Bone marrow (tissue), 2 donors: ENCODE measurements around the gene DGCR2.

Experiments used
- DNase-seq, 2 donors: peaks; one replicate each; lab custom pipeline; 2025; lab: John Stamatoyannopoulos, UW

The DGCR2 gene

DNA sequence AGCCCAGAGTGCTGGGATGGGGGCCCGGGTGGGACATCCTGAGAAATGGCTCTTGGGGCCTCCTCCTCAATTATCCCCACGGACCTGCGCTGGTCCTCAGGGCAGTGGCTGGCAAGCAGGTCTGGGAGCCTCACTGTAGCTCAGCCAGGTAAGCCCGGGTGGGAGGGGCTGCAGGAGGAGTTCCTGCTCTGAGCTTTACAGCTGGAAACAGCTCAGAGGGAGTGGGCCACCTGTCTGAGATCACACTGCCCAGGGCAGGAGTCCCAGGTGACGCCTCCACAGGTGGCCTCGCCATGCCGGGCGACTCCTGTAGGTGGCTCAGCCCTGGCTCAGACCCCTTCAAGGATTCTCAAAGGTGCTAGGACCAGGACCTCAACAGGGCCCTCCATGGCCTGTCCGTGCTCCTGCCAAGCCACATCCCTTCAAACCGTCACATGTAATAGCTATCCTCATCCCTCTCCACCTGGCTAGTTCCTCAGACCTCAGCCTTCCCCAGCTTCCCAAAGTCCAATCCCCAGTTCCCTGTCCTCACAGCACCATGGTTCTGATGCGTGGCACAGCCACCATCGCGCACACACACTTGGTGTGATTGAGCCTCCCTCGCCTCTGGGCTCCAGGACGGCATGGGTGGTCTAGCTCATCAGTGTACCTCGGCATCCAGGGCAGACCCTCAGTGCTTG is 5.3 kb upstream of the DGCR2 start:
- DNase-seq, result no peak

DNA sequence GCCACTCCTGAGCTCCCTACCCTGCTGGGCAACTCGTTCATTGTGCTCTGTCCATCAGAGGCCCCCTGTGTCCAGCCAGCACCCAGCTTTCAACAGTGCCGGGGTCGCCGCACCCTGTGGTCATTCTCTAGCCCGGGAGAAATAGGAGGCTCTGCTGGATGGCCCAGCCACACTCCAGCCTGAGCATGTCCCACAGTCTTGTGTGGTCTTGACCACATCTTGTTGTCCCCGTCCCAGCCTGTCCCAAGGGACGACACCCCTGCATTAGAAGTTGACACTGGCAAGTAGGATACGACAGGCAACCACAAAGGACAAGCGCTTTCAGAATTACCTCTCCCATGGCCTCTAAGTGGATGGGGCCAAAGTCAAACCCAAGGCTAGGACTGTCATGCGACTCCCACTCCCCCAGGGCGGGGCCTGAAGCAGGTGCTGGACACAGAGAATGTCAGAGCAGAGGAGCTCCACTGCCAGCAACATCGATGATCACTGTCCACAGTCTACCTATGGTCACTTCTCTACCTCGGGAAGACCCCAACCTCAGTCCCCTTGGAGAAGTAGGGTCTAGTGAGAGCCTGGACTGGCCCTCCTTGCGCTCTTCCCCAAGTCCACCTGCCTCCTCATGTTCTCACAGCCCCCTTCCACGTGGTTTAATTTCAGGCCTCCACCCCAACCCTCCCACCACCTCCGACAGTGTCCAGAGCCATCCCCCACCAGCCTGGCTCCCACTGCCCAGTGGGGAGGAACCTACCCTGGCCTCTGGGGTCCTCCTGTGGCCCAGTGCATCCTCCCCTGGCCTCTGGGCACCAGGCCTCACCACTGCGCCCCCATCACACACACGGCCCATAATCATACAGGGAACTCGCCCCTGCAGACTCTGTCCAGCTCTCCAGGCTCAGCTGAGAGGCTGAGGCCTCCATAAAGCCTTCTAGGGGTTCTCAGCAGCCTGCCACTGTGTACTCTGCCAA is 4.4 kb upstream of the DGCR2 start:
- no peak for DNase-seq

DNA sequence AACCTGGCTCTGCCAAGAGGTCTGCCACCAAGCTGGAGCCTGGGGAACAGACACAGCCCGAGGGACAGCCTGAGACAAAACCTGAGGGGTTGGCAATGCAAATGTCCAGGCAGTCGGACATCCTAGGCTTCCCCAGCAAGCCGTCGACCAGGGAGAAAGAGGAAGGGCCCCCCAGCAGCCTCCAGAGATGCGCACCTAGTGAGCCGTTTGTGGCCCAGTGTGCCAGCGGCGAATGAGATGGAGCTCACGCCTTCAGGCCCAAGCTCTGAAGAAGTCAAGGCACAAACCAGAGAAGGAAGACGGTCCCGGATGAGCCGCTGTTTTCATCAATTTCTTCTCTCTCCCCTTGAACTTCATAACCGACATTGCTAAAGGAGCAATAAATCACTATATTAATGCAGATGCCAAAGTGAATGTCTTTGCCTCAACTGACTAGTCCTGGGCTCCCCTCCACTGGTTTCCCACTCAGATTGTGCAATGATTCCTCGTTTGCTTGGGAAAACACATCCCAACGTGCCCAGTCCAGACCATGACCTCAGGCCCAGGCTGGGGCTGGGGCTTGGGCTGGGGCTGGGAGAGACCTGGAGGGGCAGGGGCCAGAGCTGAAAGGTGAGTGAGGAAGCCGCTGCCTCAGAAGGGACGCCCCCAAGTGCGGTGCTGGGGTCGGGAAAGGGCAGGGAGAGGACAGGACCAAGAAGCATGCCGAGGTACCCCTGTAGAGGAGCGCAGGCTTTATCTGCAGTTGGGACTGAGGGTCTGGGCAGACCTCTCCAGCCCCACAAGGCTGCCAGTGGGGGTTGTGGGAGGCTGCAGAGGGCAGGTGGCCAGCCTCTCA is 3.5 kb upstream of the DGCR2 start:
- no peak for DNase-seq

DNA sequence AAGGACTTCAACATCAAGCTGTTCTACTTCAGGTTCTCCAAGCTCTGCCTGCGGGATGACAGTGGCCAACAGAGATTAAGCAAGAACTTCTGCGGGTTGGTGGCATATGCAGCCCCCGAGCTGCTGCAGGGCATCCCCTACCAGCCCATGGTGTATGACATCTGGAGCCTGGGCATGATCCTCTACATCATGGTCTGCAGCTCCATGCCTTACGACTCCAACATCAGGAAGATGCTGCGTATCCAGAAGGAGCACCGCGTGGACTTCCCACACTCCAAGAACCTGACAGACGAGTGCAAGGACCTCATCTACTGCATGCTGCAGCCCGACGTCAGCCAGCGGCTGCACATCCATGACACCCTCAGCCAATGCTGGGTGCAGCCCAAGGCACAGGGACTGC is 2.8 kb upstream of the DGCR2 start:
- no peak for DNase-seq

DNA sequence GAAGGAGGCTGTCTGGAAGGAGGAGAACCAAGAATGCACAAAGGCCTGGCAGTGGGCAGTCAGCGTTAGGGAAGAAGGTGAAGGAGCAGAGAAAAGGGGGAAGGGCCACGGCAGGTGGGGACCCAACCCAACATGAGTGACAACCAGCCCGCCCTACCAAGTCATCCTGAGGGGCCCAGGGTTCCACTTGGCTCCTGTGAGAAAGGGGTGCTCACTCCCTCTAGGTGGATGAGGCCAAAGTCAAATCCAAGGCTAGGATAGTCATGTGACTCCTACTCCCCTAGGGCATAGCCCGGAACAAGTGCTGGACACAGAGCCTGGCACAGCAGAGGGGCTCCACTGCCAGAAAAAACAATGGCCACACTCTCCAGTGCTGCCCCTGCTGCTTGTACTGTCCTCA is 2.2 kb upstream of the DGCR2 start:
- no peak for DNase-seq

DNA sequence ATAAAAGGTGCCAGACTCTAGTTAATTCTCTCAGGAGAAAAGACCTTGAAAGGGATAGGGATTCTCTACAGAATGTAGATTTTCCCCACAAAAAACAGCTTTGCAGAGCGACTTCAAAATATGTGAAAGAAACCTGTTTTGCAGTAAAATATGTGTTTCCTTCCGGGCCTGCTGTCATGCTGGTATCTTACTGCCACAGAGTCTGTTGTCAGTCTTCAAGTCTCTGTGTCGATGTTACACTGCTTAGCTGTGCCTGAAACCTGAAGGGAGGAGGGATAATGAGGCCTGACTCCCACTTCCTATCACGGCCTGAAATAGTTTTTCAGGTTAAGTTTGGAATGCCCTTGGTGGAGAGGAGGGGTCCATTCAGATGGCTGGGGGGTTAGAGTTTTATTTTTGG is 1.7 kb upstream of the DGCR2 start:
- no peak for DNase-seq

DNA sequence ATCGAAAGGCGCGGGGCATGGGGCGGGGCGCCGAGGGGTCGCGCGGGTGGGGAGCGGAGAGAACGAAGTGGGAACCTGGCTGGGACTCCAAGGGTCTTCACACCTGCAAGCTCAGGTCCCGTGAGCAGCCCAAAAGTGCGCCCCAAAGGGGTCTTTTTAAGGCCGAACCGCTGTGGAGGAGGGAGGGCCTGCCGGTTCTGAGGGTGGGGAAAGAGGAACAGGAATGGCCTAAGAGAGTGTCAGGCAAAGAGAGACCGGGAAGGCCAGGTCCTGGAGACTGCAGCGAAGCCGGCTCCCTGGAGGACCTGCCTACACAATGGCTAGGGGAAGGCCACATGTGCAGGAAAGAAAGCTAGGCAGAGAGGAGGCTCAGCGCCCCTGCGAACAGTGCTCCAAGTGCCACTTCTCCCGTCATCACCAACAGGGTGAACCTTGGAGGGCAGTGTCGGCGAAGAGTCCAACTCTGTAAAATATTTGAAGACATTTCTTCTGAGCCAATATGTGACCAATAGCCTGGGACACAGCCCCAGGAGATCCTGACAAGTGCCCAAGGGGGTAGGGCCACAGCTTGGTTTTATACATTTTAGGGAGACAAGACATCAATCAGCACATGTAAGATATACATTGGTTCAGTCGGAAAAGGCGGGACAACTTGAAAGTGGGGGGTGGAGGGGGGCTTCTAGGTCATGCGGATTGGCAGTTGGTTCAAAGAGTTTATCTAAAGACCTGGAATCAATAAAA is 710 bp upstream of the DGCR2 start:
- DNase-seq, result no peak

DNA sequence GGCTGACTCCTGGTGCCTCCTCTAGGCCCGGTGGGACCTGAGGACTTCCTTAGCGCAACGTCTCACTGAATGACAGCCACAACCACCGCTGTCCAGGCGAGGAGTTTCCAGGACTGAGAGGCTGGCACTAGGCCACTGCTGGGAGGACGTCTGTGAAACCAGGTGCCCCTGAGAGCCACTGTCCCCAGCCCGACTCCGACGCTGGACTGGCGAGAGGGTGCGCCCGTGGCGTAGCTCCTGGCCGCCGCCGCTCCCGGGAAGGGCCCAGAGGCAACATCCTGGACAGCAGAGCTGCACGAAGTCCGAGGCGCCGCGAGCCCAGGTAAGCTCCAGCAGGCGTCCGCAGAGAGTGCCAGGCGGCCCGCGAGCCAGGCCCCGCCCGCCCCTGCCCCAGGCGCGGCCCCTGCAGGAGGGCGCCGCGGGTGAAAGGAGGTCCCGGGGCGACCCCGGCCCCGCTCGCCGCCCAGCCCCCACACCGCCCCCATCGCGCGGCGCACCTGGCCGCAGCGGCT is 525 bp downstream of the DGCR2 start:
- DNase-seq, result peak in 1 of 2 donors; percentile 56

DNA sequence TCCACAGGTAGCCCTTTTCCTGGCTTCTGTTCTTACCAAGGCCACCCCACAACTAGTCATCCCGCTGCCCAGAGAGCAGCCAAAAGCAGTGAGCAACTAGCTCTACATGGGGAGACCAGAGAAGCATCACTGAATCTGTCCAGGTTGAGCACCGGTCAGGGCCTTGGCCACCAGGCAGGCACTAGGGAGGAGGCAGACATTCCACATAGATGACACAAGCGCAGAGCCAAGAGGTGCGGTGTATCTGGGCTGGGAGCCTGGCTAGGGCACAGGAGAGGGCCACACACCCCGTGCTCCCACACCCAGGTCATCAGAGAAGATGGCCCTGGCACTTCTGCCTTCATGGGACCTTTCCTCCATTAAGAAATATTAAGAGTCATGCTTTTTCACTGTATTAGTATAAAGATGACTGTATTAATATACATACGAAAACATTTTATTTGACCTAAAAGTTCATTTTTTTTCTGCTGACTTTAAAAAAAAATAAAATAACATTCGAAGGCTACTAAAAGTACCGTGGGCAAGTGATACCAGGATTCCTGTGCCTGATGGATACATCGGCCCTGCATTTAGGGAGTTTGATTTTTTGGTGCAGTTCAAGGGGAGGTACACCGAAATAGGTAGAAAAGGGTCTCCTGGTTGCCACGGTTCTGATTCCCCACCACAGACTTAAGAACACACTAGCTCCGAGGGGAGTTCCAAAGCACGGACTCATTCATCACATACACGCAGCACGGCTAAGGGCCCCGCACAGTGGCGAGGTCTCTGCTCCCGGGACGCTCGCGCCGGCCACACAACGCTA is 1.2 kb downstream of the DGCR2 start:
- DNase-seq, result peak in 1 of 2 donors; percentile 11

DNA sequence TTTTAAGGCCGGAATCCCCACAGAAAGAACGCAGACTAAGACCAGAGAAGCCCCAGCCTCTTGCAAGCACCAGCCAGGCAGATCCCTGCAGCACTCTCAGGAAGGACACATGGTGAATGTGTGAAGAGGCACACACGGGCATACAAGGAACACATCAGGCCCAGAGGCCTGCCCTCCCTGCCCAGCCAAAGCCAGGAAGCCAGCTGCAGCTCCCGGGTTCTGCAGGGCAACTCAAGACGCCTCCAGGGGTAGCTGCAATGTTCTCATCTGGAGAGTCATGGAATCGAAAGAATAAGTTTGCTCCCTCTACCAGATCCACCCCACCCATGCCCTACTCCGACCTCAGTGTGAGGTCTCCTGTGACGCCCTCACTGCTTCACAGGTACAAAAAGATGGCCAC is 2.3 kb downstream of the DGCR2 start:
- no peak for DNase-seq

DNA sequence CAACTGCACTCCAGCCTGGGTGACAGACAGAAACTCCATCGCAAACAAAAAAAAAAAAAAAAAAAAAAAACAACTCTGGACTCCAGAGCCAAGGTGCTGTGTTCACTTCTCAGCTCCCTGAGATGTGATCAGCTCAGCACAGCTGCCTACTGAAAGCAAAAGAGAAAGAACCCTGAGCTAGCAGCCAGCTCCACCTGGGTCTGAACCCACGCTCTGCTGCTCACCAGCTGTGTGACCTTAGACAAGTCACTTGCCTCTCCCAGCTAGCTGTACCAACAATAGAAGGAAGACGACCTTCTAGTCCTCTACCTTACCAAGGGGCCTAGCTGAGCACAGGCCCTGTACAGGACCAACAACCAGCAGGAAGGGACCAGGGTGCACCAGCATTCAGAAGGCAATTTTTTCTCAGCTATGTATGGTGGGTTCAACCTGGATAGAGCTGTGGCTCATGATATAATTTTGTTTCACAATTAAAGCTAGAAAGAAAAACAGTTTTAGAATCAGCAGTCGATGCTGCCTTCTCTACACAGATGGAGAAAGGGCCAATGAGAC is 3.8 kb downstream of the DGCR2 start:
- no peak for DNase-seq

DNA sequence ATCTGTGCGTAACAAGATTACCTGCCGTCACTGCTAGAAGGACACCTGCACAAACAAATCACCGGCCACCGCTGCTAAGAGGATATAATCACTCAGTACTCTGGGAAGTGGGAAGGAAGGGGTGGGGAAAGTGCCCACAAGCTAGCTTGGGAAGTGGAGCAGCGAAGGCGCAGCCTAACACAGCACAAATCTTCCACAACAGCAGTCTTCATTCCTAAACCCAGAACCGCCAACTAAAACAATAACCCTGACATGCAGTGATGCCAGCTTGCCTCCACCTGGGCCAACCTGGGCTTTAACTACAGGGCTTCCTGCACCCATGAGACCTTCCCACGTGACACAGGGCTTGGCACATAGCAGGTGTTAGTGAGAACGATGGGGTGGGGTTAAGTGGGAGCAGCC is 5.1 kb downstream of the DGCR2 start:
- DNase-seq, result no peak

DNA sequence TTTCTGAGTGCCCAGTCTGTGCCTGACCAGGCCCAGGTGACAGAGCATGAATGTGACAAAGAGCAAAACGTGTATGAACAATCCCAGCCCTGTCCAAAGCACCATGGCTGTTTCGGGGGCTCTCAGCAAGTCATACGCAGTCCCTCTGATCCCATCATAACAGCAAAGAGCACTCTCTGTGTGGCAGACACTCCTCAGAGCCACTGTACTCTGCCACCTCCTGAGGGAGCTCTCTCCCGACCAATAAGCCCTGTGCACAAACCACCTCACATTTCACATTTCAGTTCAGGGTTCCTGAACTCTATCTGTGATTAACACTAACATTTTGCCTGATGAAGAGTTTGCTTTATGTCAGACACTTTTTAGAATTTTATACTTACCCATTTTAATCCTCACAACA is 6.6 kb downstream of the DGCR2 start:
- DNase-seq, result no peak

DNA sequence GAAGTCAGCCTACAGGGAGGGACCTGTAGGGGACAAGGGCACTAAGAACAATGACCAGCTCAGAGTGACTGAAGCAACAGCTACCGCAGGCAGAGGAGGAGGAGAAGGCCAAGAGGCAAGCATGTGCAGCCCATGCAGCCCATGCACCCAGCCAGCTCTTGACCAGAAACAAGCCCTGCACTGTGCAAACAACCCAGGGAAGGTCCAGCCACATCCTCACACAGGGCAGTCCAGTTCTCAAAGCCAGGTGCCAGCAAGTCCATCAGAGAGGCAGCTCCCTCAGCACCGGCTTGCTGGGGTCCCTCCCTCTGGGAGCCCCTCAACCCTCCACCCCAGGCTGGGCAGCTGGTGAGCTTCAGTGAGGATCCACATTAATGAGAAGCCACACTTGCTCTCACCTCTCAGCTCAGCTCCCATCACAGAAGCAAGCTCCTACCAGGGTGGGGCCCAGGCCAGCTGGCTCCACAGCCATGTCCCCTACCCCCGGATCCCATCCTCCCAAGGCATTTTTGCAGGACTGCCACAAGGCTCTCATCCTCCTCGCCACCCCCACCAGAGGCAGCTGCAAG is 7.1 kb downstream of the DGCR2 start:
- DNase-seq, result no peak

DNA sequence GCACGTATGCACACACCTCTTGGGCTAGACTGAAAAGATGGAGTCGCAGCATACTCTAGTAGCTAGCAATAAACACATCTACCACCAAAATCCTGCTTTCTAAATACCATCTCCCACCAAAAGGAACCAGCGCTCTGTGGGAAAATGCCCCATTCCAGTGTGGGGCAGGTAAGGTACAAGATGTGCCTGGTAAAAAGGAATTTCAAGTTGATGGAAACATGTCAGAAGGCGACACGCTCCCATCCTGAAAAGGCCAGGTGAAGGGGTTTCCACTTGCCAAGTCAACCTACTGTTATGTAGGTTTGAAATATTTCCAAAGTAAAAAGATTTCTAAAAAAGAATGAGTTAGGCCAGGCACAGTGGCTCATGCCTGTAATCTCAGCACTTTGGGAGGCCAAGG is 8.8 kb downstream of the DGCR2 start:
- DNase-seq, result no peak

DNA sequence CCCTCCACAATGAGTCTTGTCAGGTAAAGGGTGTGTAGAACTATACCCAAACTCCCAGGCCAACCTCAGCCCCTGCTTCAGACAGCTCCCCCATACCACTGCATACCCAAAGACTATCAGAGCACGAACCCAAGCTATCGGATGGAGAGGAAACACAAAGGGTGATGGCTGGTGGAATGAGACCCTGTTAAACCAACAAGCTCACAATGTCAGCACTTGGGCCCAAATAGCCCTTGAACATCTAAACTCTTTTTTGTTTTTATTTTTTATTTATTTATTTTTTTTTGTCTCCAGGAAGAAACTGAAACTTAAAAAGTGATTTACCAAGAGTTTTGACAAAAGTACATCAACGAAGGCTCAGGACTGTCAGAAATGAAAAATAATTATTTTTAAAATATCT is 10.6 kb downstream of the DGCR2 start:
- DNase-seq, result no peak

DNA sequence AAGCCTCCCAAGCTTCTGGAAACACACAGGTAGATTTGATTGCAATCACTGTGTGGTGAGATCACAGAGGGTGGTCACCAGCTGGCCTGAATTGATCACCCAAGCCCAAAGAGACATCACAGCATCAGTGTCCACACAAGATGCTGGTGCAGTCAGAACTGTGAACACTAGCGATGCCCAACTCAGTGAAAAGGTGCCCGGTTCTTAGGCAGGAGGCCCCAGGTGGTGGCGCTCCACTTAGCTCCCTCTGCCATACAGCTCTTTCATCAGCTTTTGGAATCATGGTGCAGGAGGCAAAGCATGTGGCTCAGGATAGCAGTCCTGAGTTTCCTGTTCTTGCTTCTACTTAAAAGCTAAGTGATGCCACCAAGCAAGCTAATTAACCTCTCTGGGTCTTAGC is 11.1 kb downstream of the DGCR2 start:
- DNase-seq, result no peak

DNA sequence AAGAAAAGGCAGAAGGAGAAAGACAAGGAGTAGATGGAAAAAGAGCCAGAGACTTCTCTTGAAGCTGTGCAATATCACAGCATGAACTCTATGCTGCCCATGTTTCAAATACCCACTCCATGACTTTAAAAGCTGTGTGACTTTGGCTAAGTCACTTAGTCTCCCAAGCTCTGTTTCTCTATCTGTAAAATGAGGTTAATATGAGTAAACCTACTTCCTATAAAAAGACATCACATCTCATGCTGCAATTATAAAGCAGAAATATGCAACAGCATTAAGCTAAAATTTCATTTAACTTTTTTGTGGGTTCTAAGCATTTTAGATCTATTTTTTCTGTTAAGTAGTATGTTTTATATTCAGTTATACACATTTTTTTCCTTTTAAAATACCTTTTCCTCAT is 11.6 kb downstream of the DGCR2 start:
- DNase-seq, result peak in 1 of 2 donors; percentile 12

DNA sequence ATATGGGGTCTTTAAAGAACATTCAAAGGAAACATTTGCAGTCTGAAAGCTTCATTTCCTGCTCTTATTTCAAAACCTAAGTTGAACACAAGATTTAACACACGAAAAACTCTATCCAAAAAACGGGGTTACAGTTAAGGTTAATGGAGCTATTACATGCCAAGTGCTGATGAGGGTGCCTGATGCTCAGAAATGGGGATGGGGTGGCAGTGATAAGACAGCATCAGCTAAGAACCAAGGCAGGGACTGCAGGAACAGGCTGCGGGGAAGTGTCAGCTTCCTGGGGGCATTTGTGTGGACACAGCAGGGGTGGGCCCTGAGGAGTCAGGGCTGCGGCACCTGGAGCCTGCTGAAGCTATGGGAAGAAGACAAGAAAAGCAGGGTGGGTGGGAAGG is 12.2 kb downstream of the DGCR2 start:
- DNase-seq, result no peak
